DND-41 (cell line): ENCODE data around the gene GAS7.

Experiments
- ATAC-seq: fragments of 200-7000 bp; cut with Tn5 transposase; 3 replicates; pipeline ENCODE4 v1.9.1; 2021; ENCODE audit warnings: low read depth; ENCODE audit not compliant: insufficient read depth
- DNase-seq: peaks from one replicate; pipeline ENCODE4 v3.0.0-alpha.2; 2020
- H2AFZ ChIP-seq: 2 replicates; pipeline ENCODE4 v1.6.0; 2012; ENCODE audit warnings: low read depth, low read length
- H3K27ac ChIP-seq: 2 replicates; pipeline ENCODE4 v1.5.1; 2012; ENCODE audit warnings: low read length, inconsistent platforms
- H3K27me3 ChIP-seq: fragments of 200-600 bp; sonication (generic); 2 replicates; pipeline ENCODE4 v1.6.0; 2012; ENCODE audit warnings: low read length, mild to moderate bottlenecking, inconsistent platforms; ENCODE audit not compliant: insufficient read depth, poor library complexity
- H3K36me3 ChIP-seq: 2 replicates; pipeline ENCODE4 v1.5.1; 2012; ENCODE audit warnings: low read length, inconsistent platforms; ENCODE audit not compliant: insufficient read depth
- H3K4me1 ChIP-seq: 2 replicates; pipeline ENCODE4 v1.5.1; 2012; ENCODE audit warnings: mild to moderate bottlenecking, low read length; ENCODE audit not compliant: insufficient read depth
- H3K4me2 ChIP-seq: 2 replicates; pipeline ENCODE4 v1.6.0; 2012; ENCODE audit warnings: mild to moderate bottlenecking, moderate library complexity, low read length, inconsistent platforms; ENCODE audit not compliant: insufficient read depth
- H3K4me3 ChIP-seq, 2 experiments: fragments of 200-600 bp in 1 of 2; shearing (Covaris generic) in 1 of 2; 2 replicates each; pipeline ENCODE4 v1.5.1; 2012 to 2016; ENCODE audit warnings: inconsistent platforms in 2 of 2, low read length in 2 of 2, mild to moderate bottlenecking in 2 of 2, low read depth in 1 of 2, moderate library complexity in 1 of 2
- H3K79me2 ChIP-seq: 2 replicates; pipeline ENCODE4 v1.6.0; 2012; ENCODE audit warnings: low read length, inconsistent platforms; ENCODE audit not compliant: insufficient read depth
- H3K9ac ChIP-seq: 2 replicates; pipeline ENCODE4 v1.6.0; 2012; ENCODE audit warnings: low read depth, mild to moderate bottlenecking, inconsistent platforms, low read length, moderate library complexity
- H3K9me3 ChIP-seq: 2 replicates; pipeline ENCODE4 v1.5.1; 2012; ENCODE audit warnings: low read length, moderate library complexity, mild to moderate bottlenecking, inconsistent platforms; ENCODE audit not compliant: insufficient read depth, severe bottlenecking
- H4K20me1 ChIP-seq: 2 replicates; pipeline ENCODE4 v1.6.0; 2012; ENCODE audit warnings: low read length; ENCODE audit not compliant: insufficient read depth
- CTCF ChIP-seq: IDR thresholded peaks from 2 replicates; pipeline ENCODE4 v1.5.1; 2012; ENCODE audit warnings: borderline replicate concordance, low read length, moderate library complexity, mild to moderate bottlenecking; ENCODE audit not compliant: poor library complexity, severe bottlenecking; ENCODE audit errors: extremely low read depth
- EZH2 ChIP-seq: IDR thresholded peaks from 3 replicates; pipeline ENCODE4 v1.6.1; 2012; ENCODE audit warnings: borderline replicate concordance, low read depth, mild to moderate bottlenecking, moderate library complexity, low read length, inconsistent platforms; ENCODE audit not compliant: severe bottlenecking

The GAS7 gene

GRCh38 chr17:10050597-10051101, 147.8 kb downstream of the GAS7 start:
- H3K9ac ChIP-seq: no peak overlapping the region
- H3K36me3 ChIP-seq: no peaks in the 10 kb centered on the region
- H3K27me3 ChIP-seq: no peaks in the 10 kb centered on the region
- ATAC-seq (peak; percentile 63), DNase-seq (peak; percentile 28)
- peak overlapping the region; percentile 13 for H3K27ac ChIP-seq
- no peak overlapping the region for H3K4me3 ChIP-seq
- peaks cover 3% of the 10 kb centered on the region; the same call in 1 of the 2 replicates for H3K79me2 ChIP-seq
- no peaks in the 10 kb centered on the region for H3K9me3 ChIP-seq
- peaks cover 17% of the 10 kb centered on the region for H3K4me1 ChIP-seq
- TF ChIP-seq CTCF (no peak), EZH2 (no peak)
- H2AFZ ChIP-seq: no peak overlapping the region
- H3K4me2 ChIP-seq: no peak overlapping the region
- peaks cover 3% of the 10 kb centered on the region; the same call in 1 of the 2 replicates for H4K20me1 ChIP-seq

- Histone ChIP-seq H3K27me3 (no peaks in the 10 kb centered on the region), H3K9ac (no peak overlapping the region), H3K4me2 (no peak overlapping the region), H3K27ac (no peak overlapping the region), H3K4me3 (no peak overlapping the region), H3K4me1 (peaks cover 17% of the 10 kb centered on the region), H3K79me2 (peaks cover 3% of the 10 kb centered on the region; the same call in 1 of the 2 replicates), H3K9me3 (no peaks in the 10 kb centered on the region), H2AFZ (no peak overlapping the region), H4K20me1 (no peaks in the 10 kb centered on the region), H3K36me3 (no peaks in the 10 kb centered on the region)
- TF ChIP-seq EZH2: no peak
- DNase-seq (no peak), ATAC-seq (no peak)
These were observed 149.6 kb downstream of the GAS7 start for GRCh38 chr17:10048629-10049350.

GRCh38 chr17:10046786-10047785, 151.3 kb downstream of the GAS7 start:
- no peaks in the 10 kb centered on the region for H3K9me3 ChIP-seq

More at GRCh38 chr17:10046786-10047785, 151.3 kb downstream of the GAS7 start:
- no peaks in the 10 kb centered on the region for H4K20me1 ChIP-seq
- H3K9ac ChIP-seq: no peak overlapping the region
- no peak for ATAC-seq
- no peak overlapping the region for H2AFZ ChIP-seq
- peaks cover 3% of the 10 kb centered on the region; the same call in 1 of the 2 replicates for H3K79me2 ChIP-seq
- no peak overlapping the region for H3K27ac ChIP-seq
- no peaks in the 10 kb centered on the region for H3K27me3 ChIP-seq
- no peaks in the 10 kb centered on the region for H3K36me3 ChIP-seq
- DNase-seq: no peak
- peaks cover 17% of the 10 kb centered on the region for H3K4me1 ChIP-seq
- no peak overlapping the region for H3K4me2 ChIP-seq
- no peak for TF ChIP-seq CTCF
- TF ChIP-seq EZH2: no peak
- H3K4me3 ChIP-seq: no peak overlapping the region
